Keratinocyte (primary cell): ENCODE measurements around the gene SERPINE1. TPM values are rescaled to one million over a fixed set of nuclear protein-coding genes. Genes with fewer than 3 reads are reported as not detected.

ENCODE experiments used
- DNase-seq: peaks from one replicate; pipeline ENCODE4 v3.0.0-alpha.2; 2011; ENCODE audit warnings: low read depth, missing footprints, low spot score
- FAIRE-seq: peaks from 2 replicates; lab custom pipeline; 2011; peaks lifted over from hg19 to GRCh38; lab: Jason Lieb, UNC
- H2AFZ ChIP-seq: 2 replicates; pipeline ENCODE4 v1.6.0; 2012; ENCODE audit warnings: low read length, control low read depth, inconsistent platforms; ENCODE audit not compliant: control insufficient read depth
- H3K27ac ChIP-seq: 2 replicates; pipeline ENCODE4 v1.5.1; 2011; ENCODE audit warnings: low read length; ENCODE audit not compliant: control insufficient read depth, insufficient read depth
- H3K27me3 ChIP-seq: 3 replicates; pipeline ENCODE4 v1.6.0; 2011; ENCODE audit warnings: low read length; ENCODE audit not compliant: control insufficient read depth, insufficient read depth; ENCODE audit errors: extremely low read depth
- H3K36me3 ChIP-seq, 2 experiments: 2 replicates in 1 of 2; 3 replicates in 1 of 2; pipeline ENCODE4 v1.5.1; 2011; ENCODE audit warnings: low read length in 2 of 2, mild to moderate bottlenecking in 1 of 2; ENCODE audit not compliant: control insufficient read depth in 2 of 2, insufficient read depth in 2 of 2; ENCODE audit errors: extremely low read depth in 1 of 2
- H3K4me1 ChIP-seq: 3 replicates; pipeline ENCODE4 v1.5.1; 2011; ENCODE audit warnings: low read length; ENCODE audit not compliant: control insufficient read depth, insufficient read depth; ENCODE audit errors: extremely low read depth
- H3K4me2 ChIP-seq: 3 replicates; pipeline ENCODE4 v1.6.0; 2011; ENCODE audit warnings: low read depth, low read length; ENCODE audit not compliant: control insufficient read depth, insufficient read depth; ENCODE audit errors: extremely low read depth
- H3K4me3 ChIP-seq, 3 experiments: fragments of 200-600 bp in 1 of 3; sonication (generic) in 1 of 3; 2 replicates in 2 of 3; 3 replicates in 1 of 3; pipeline ENCODE4 v1.5.1; 2011 to 2016; ENCODE audit warnings: low read length in 3 of 3, mild to moderate bottlenecking in 3 of 3, control low read depth in 2 of 3, inconsistent platforms in 1 of 3, low read depth in 1 of 3, mixed read lengths in 1 of 3, mixed run types in 1 of 3, moderate library complexity in 1 of 3; ENCODE audit not compliant: control insufficient read depth in 2 of 3, insufficient read depth in 2 of 3; ENCODE audit errors: extremely low read depth in 1 of 3
- H3K79me2 ChIP-seq: 2 replicates; pipeline ENCODE4 v1.6.0; 2012; ENCODE audit warnings: low read length; ENCODE audit not compliant: control insufficient read depth, insufficient read depth
- H3K9ac ChIP-seq: 3 replicates; pipeline ENCODE4 v1.6.0; 2011; ENCODE audit warnings: low read length; ENCODE audit not compliant: control insufficient read depth, insufficient read depth; ENCODE audit errors: extremely low read depth
- H3K9me1 ChIP-seq: 3 replicates; pipeline ENCODE4 v1.6.0; 2011; ENCODE audit warnings: low read length; ENCODE audit not compliant: control insufficient read depth, insufficient read depth; ENCODE audit errors: extremely low read depth
- H3K9me3 ChIP-seq: 2 replicates; pipeline ENCODE4 v1.5.1; 2012; ENCODE audit warnings: low read depth, low read length; ENCODE audit not compliant: control insufficient read depth
- H4K20me1 ChIP-seq: 3 replicates; pipeline ENCODE4 v1.6.0; 2011; ENCODE audit warnings: low read length; ENCODE audit not compliant: control insufficient read depth, insufficient read depth; ENCODE audit errors: extremely low read depth
- CTCF ChIP-seq, 3 experiments: IDR thresholded peaks in 1 of 3; conservative IDR thresholded peaks in 1 of 3; optimal IDR thresholded peaks in 1 of 3; 2 replicates in 2 of 3; 3 replicates in 1 of 3; pipeline versions ENCODE3 to v1.5.1; 2011; ENCODE audit warnings: low read length in 3 of 3, mild to moderate bottlenecking in 3 of 3, moderate library complexity in 2 of 3, control low read depth in 1 of 3, inconsistent platforms in 1 of 3; ENCODE audit not compliant: insufficient read depth in 2 of 3; ENCODE audit errors: extremely low read depth in 1 of 3
- EZH2 ChIP-seq: IDR thresholded peaks from one replicate; pipeline ENCODE4 v1.6.1; 2012; ENCODE audit warnings: inconsistent platforms, mild to moderate bottlenecking, low read length, moderate library complexity
- dilution Hi-C: fragments of 300-500 bp; cut with MboI; formaldehyde crosslinking; loops from one replicate; pipeline ENCODE4 v1.7.0; 2020; ENCODE audit warnings: low sequenced_read_pairs; ENCODE audit not compliant: extremely low pct_ligation_motif_present
- polyA plus RNA-seq, 5 experiments: library from polyadenylated mRNA; depleted of rRNA in 3 of 5; stranded (reverse) in 3 of 5; stranded (forward) in 1 of 5; unstranded in 1 of 5; fragments of >200 nt; gene quantifications; 1 replicate in 1 of 5; 2 replicates in 3 of 5; 3 replicates in 1 of 5; pipeline versions ENCODE4 v1.2.1 to v1.2.3, GENCODE V29; 2011 to 2012; ENCODE audit warnings: missing spikeins in 2 of 5, low read depth in 1 of 5, low replicate concordance in 1 of 5

SERPINE1 gene
- polyA plus RNA-seq, 1 donor (not counting 4 experiments of a cell fraction or from before 2014, with no cell fraction given), result 522 TPM

- Histone ChIP-seq H3K9me1 (no peaks in the 10 kb centered on the region), H3K4me3 (no peak overlapping the region), H2AFZ (no peak overlapping the region), H3K4me1 (peaks cover 45% of the 10 kb centered on the region), H3K4me2 (no peak overlapping the region), H3K9me3 (no peaks in the 10 kb centered on the region), H3K79me2 (no peaks in the 10 kb centered on the region), H3K27me3 (no peaks in the 10 kb centered on the region), H3K36me3 (peaks cover 39 to 44% of the 10 kb centered on the region in 2 experiments), H3K27ac (no peak overlapping the region), H4K20me1 (peaks cover 3% of the 10 kb centered on the region), H3K9ac (no peak overlapping the region)
- dilution Hi-C loops, result no loop called here
- DNase-seq (no peak), FAIRE-seq (no peak)
- TF ChIP-seq EZH2 (no peak), CTCF (optimal IDR thresholded peaks at IDR 0.05 in 1 of 3, IDR thresholded peaks at IDR 0.05 in 1 of 3, conservative IDR thresholded peaks at IDR 0.05 in 1 of 3; ENCODE audit: extremely low read depth in 1 of 3, insufficient read depth in 2 of 3, low read length in 3 of 3) (no peak)
Measured at GRCh38 chr7:101133621-101134398, 6.9 kb downstream of the SERPINE1 start.

- H3K27me3 ChIP-seq, result no peaks in the 10 kb centered on the region
- no peak overlapping the region for H2AFZ ChIP-seq
- peaks cover 3% of the 10 kb centered on the region for H4K20me1 ChIP-seq
- H3K4me1 ChIP-seq, result peaks cover 47% of the 10 kb centered on the region
- DNase-seq (no peak), FAIRE-seq (no peak)
- H3K4me2 ChIP-seq, result no peak overlapping the region
- no peak overlapping the region for H3K27ac ChIP-seq
- H3K79me2 ChIP-seq, result no peaks in the 10 kb centered on the region
- no peak overlapping the region for H3K4me3 ChIP-seq
- no peaks in the 10 kb centered on the region for H3K9me3 ChIP-seq
- H3K9me1 ChIP-seq, result no peaks in the 10 kb centered on the region
- dilution Hi-C loops, result no loop called here
- TF ChIP-seq CTCF (optimal IDR thresholded peaks at IDR 0.05 in 1 of 3, IDR thresholded peaks at IDR 0.05 in 1 of 3, conservative IDR thresholded peaks at IDR 0.05 in 1 of 3; ENCODE audit: extremely low read depth in 1 of 3, insufficient read depth in 2 of 3, low read length in 3 of 3), result no peak
- no peak for TF ChIP-seq EZH2
- peaks cover 39 to 44% of the 10 kb centered on the region in 2 experiments for H3K36me3 ChIP-seq
- no peak overlapping the region for H3K9ac ChIP-seq
Measured at GRCh38 chr7:101134399-101134980, 7.6 kb downstream of the SERPINE1 start.
